Stimulated activated CD4-positive, alpha-beta T cell treated with anti-CD3 and anti-CD28 coated beads, Interleukin-12 subunit alpha, Interleukin-12 subunit beta, amount 100 ng/mL, for 24 hours (primary cell): ENCODE measurements around the gene C12orf75.
"Not testable (repeated sequence)": the region's sequence is repeated elsewhere in the genome, so short reads cannot be mapped to it uniquely, and the experiment has no call there.

Experiments used
- DNase-seq, 2 experiments: peaks; one replicate each; pipeline ENCODE4 v3.0.0-alpha.2; 2020; ENCODE audit warnings: low read depth in 2 of 2

C12orf75 gene

DNA sequence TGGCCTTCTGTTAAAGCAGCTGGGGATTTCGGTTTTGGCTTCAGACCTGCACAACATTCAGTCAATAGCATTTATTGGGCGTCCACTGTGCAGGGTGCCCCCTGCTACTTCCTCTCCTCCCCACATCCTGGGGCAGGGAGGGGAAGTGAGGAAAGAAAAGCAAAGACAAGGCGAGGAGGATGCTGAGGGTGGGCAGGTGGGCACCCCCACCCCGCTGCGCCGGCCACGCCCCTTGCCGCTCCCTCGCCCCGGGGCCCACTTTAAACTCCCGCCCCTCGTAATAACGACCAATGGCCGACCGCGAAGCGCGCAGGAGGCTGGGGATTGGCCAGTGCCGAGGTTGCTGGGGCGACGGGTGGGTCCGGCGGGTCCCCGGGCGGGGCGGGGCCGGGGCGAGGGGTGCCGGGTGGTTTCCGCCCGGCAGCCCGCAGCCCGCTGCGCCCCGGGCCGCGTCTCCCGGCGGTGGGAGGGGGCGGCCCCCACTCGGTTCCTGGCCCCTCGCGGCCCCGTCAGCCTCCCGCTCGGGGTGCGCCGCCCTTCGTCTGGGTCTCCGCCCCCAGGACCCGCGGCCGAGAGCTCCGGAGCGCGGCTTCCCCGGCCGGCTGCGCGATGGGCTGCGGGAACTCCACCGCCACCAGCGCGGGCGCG is at the start of gene C12orf75:
C12orf75 (plus strand) TSS at position 409 of the 648 bp plus-strand sequence; CDS start at position 610, 201 bp downstream.
- peak; percentile 64 to 80 for DNase-seq

DNA sequence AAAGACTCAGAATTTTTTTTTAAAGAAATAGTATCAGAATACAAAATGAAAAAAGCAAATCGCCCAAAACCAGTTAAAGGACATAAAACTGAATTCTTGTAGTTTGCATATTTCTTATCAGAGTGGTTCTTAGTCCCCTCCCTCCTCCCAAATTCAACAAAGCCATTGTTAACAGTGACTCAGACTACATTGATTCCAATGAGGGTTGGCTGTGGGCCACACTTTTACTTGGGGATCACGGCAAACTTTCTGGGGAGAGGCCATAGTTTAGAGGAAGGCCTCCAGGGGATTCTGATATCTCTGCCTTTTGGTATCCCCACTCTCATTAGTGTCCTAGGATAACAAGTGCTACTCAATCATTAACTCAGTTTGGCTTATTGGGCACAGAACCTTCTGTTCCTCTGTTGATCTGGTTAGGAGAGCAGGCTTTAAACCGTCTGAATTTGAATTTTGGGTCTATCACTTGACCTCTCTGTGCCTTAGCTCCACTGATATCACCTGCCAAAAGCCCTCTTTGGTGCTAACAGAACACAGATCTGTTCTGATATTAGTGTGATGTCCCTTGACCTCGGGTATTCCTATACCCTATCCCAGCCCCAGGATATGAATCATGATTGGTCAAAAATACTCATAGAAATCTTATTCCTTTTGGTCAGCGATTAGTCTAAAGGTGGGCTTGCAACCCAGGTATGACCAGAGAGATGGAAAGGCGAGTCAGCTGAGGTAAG is 49.4 kb upstream of the C12orf75 start:
- DNase-seq = no peak

DNA sequence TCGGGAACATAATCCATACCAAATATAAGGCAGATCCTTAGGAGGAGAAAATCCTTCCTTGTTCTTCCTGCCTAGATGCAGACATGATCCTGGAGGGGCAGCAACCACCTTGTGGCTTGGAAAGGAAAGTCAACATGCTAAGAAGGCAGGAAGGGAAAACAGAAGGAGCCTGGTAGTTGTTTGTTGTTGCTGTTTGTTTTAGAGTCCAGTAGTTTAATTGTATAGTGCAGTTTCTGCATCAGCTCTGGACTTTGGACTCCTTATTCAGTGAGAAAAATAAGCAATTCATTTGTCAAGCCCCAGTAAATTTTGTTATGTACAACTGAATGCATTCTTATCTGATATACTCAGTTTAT is 48.8 kb upstream of the C12orf75 start:
- DNase-seq = no peak

GRCh38 chr12:105285378-105285777 is 45.1 kb upstream of the C12orf75 start:
- no peak for DNase-seq

DNA sequence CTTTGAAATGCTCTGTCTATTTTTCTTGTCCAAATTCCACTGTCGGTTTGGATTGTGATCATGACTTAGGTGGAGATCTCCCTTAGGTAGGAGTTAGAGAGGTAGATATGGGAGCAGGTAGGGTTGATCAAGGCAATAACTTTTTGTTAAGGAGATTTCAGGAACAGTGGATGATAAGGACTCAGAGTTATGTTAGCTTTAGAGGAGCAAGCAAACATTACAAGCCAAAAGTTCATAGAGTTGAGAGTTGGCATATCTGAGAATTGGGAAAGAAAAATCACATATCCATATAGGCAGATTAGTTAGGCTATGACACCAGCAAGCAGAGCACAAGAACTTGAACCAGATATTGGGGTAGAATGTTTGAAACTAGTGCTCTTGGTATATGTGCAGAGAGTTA is 43.1 kb upstream of the C12orf75 start:
- DNase-seq = no peak

DNA sequence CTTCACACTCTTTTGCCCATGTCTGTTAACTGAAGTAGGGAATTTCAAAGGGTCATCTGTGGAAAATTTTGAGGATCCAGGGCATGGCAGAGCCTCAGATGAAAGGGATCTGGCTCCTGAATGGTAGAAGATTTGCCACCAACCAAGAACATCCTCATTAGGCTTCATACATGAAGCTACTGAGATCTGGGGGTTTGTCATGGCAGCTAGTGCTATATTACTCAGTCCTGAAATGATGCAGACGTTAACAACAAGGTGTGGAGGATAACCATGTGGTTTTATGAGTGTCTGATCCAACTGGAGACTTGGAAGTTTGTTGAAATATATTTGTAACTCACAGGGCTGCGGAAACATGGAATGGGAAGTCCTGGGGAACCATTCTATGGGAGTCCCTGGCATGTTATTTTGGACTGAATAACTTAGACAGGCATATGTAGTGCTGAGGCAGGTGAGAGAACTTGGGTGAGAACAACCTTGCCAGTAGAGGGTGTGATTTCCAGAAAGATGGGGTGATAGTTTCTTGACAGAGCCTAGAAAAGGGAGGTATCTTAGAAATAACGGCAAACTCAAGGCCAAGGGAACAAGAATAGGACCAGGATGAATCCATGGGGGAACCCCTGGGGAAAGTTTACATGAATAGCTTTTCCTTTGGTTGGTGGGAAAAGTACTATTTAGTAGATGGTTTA is 42.0 kb upstream of the C12orf75 start:
- no peak for DNase-seq

GRCh38 chr12:105289114-105289904 is 41.2 kb upstream of the C12orf75 start:
- DNase-seq = no peak

GRCh38 chr12:105291531-105291930 is 39.0 kb upstream of the C12orf75 start:
- no peak for DNase-seq

- no peak for DNase-seq
Observed at GRCh38 chr12:105292705-105293104, 37.8 kb upstream of the C12orf75 start.

DNA sequence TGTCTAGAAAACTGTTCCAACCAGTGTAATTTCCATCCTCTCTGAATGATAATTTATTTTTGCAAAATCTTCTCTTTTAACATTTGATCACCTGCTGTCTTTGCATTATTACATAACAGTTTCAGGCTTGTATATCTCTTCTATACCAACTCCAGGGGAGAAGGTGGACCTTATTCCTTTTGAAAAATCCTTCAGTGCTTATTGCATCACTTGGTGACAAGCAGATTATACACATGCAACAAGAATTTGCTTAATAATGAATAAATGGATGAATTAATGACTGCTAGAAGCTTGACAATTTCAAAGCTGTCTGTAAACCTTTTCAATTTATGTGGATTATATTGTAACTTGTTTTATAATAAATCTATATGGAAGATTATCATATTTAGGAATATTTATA is 37.3 kb upstream of the C12orf75 start:
- DNase-seq = no peak

- no peak for DNase-seq
Observed at GRCh38 chr12:105294161-105294560, 36.3 kb upstream of the C12orf75 start.

DNA sequence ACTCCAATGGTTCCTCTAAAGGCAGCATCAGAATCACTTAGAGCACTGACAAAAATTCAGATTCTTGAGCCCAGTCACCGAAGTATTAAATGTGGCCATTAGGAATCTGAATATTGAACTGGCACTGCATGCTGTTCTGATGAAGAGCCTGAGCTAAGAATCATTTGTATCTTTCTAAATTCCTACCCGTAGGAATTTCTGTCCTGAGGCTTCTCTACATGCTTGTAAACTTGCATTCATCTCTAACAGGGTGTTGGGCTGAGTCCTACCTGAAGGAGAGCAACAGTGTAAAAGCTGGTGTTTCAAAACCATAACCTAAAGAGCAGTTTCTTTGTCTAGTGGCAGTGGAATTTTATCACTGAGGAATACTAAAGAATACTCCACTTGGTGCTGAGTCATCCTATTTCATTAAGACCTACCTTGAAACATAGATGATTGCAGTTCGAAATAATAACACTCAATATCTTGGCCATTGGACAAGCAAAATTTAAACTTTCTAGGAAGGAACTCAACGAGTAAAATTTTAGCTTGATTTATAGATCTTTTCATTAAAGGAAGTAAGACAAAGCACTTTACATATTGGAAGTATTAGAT is 35.5 kb upstream of the C12orf75 start:
- no peak for DNase-seq

- no peak for DNase-seq
Observed at GRCh38 chr12:105296116-105297089, 34.1 kb upstream of the C12orf75 start.

- DNase-seq = no peak
Observed at GRCh38 chr12:105300883-105301282, 29.6 kb upstream of the C12orf75 start.

- no peak for DNase-seq
Observed at GRCh38 chr12:105301696-105302095, 28.8 kb upstream of the C12orf75 start.

GRCh38 chr12:105302986-105303385 is 27.5 kb upstream of the C12orf75 start:
- not testable (repeated sequence) for DNase-seq

DNA sequence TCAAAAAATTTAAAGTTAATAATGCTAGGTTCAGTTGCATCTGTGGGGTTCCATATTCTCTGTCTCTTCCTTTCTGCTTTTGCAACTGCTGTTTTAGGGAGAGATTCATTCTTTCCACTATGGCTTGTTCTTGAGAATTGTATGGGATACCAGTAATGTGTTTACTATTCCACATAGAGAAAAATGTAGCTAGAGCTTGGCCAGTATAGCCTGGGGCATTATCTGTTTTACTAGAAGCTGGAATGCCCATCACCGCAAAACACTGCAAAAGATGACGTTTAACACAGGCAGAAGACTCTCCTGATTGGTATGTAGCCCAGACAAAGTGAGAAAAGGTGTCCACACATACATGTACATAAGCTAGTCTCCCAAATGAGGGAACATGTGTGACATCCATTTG is 25.9 kb upstream of the C12orf75 start:
- not testable (repeated sequence) for DNase-seq

- DNase-seq = not testable (repeated sequence)
Observed at GRCh38 chr12:105307601-105308314, 22.7 kb upstream of the C12orf75 start.

DNA sequence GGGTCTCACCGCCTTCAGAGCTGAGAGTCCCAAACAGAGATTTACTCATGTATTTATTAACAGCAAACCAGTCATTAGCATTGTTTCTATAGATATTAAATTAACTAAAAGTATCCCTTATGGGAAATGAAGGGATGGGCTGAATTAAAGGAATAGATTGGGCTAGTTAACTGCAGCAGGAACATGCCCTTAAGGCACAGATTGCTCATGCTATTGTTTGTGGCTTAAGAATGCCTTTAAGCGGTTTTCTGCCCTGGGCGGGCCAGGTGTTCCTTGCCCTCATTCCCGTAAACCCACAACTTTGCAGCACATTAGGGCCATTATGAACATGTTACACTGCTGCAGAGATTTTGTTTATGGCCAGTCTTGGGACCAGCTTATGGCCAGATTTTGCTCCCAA is 21.7 kb upstream of the C12orf75 start:
- DNase-seq = not testable (repeated sequence)

GRCh38 chr12:105309384-105309783 is 21.1 kb upstream of the C12orf75 start:
- not testable (repeated sequence) for DNase-seq
